Esophagus squamous epithelium (tissue), 5 donors: ENCODE measurements around the gene PARD3. TPM values are rescaled to one million over a fixed set of nuclear protein-coding genes. Genes with fewer than 3 reads are reported as not detected.

Experiments used
- DNase-seq: peaks from one replicate; lab custom pipeline; 2025; lab: John Stamatoyannopoulos, UW
- H3K27ac ChIP-seq, 4 donors: fragments of 200-600 bp; sonication (generic); one replicate each; pipeline ENCODE4 v1.5.1; 2016 to 2019; ENCODE audit warnings: mild to moderate bottlenecking in 1 of 4
- H3K27me3 ChIP-seq, 4 donors: fragments of 200-600 bp; sonication (generic); 1 replicate in 3 of 4; 2 replicates in 1 of 4; pipeline versions ENCODE4 v1.5.1 to v1.6.0; 2017 to 2021; ENCODE audit warnings: antibody characterized with exemption in 1 of 4
- H3K36me3 ChIP-seq, 3 donors: fragments of 200-600 bp; sonication (generic); one replicate each; pipeline ENCODE4 v1.5.1; 2016 to 2019
- H3K4me1 ChIP-seq, 3 donors: fragments of 200-600 bp; sonication (generic); one replicate each; pipeline ENCODE4 v1.5.1; 2017 to 2019
- H3K4me3 ChIP-seq, 4 donors: fragments of 200-600 bp; sonication (generic); 1 replicate in 3 of 4; 2 replicates in 1 of 4; pipeline ENCODE4 v1.5.1; 2016 to 2019; ENCODE audit warnings: mild to moderate bottlenecking in 2 of 4, moderate library complexity in 1 of 4
- H3K9me3 ChIP-seq, 3 donors: fragments of 200-600 bp; sonication (generic); one replicate each; pipeline ENCODE4 v1.5.1; 2016 to 2019
- CTCF ChIP-seq, 6 experiments: fragments of 450-650 bp in 4 of 6; fragments of 200-600 bp in 2 of 6; sonication (generic) in 2 of 6; IDR thresholded peaks; one replicate each; pipeline ENCODE4 v1.5.1; 2016 to 2019; ENCODE audit warnings: antibody characterized with exemption in 6 of 6, mild to moderate bottlenecking in 4 of 6, moderate library complexity in 4 of 6
- POLR2A ChIP-seq, 4 donors: fragments of 450-650 bp; IDR thresholded peaks; one replicate each; pipeline ENCODE4 v1.6.1; 2017; ENCODE audit warnings: antibody characterized with exemption in 4 of 4, mild to moderate bottlenecking in 4 of 4, moderate library complexity in 3 of 4
- WGBS, 2 donors: methylation state at CpG; one replicate each; pipeline ENCODE4 v1.1.5; 2018; 5-methylcytosine and 5-hydroxymethylcytosine counted together
- intact Hi-C: fragments of 100-400 bp; cut with DNase I; formaldehyde crosslinking; loops from one replicate; pipeline ENCODE4 v1.15.0; 2022
- total RNA-seq, 4 donors: library from RNA; depleted of rRNA; stranded (reverse); fragments of >200 nt; gene quantifications; one replicate each; pipeline ENCODE4 v1.1.0, GENCODE V29; 2016
- donor health status: DM: yes; HTN: yes; CAD: no.

Gene PARD3
- total RNA-seq, 4 donors from 2014 or later, result 57.3 to 114 (median 81.7) TPM

- 65 to 78% methylated on average over 4 of the region's 4 CpGs for WGBS, 2 donors
These were observed 643.1 kb downstream of the PARD3 start for GRCh38 chr10:34171957-34172527.

GRCh38 chr10:34169677-34170076, 645.4 kb downstream of the PARD3 start:
- WGBS, 2 donors, result 88 to 93% methylated on average over 3 of the region's 3 CpGs
- Histone ChIP-seq H3K4me3 (no peak overlapping the region), H3K4me1 (peaks cover 0 to 17% (median 0%) of the 10 kb centered on the region in 3 donors), H3K27me3 (no peaks in the 10 kb centered on the region), H3K27ac (no peak overlapping the region), H3K9me3 (no peaks in the 10 kb centered on the region), H3K36me3 (no peaks in the 10 kb centered on the region)
- intact Hi-C loops, result no loop called here
- DNase-seq, result no peak
- TF ChIP-seq POLR2A (IDR thresholded peaks at IDR 0.05) (no peak), CTCF (IDR thresholded peaks at IDR 0.05) (no peak)

More at GRCh38 chr10:34171957-34172527, 643.1 kb downstream of the PARD3 start:
- Histone ChIP-seq H3K4me1 (peaks cover 0 to 17% (median 0%) of the 10 kb centered on the region in 3 donors), H3K36me3 (no peaks in the 10 kb centered on the region), H3K27ac (no peak overlapping the region), H3K9me3 (no peaks in the 10 kb centered on the region), H3K4me3 (no peak overlapping the region), H3K27me3 (no peaks in the 10 kb centered on the region)
- no peak for DNase-seq
- TF ChIP-seq POLR2A (IDR thresholded peaks at IDR 0.05) (no peak), CTCF (IDR thresholded peaks at IDR 0.05) (no peak)
- intact Hi-C loops, result no loop called here

- intact Hi-C loops, result no loop called here
- WGBS, 2 donors, result 58 to 63% methylated on average over 3 of the region's 3 CpGs
- TF ChIP-seq POLR2A (IDR thresholded peaks at IDR 0.05) (no peak), CTCF (IDR thresholded peaks at IDR 0.05) (no peak)
- no peaks in the 10 kb centered on the region for H3K9me3 ChIP-seq
- no peaks in the 10 kb centered on the region for H3K36me3 ChIP-seq
- no peak overlapping the region for H3K27ac ChIP-seq
- H3K27me3 ChIP-seq, result no peaks in the 10 kb centered on the region
- H3K4me1 ChIP-seq, result peaks cover 0 to 17% (median 0%) of the 10 kb centered on the region in 3 donors
- H3K4me3 ChIP-seq, result no peak overlapping the region
- no peak for DNase-seq
These were observed 646.0 kb downstream of the PARD3 start for GRCh38 chr10:34169131-34169530.

GRCh38 chr10:34168439-34168838, 646.7 kb downstream of the PARD3 start:
- TF ChIP-seq POLR2A (IDR thresholded peaks at IDR 0.05) (no peak), CTCF (IDR thresholded peaks at IDR 0.05) (no peak)
- H3K27me3 ChIP-seq, result no peaks in the 10 kb centered on the region
- H3K36me3 ChIP-seq, result no peaks in the 10 kb centered on the region
- no peak overlapping the region for H3K27ac ChIP-seq
- DNase-seq, result no peak
- intact Hi-C loops, result no loop called here
- no peaks in the 10 kb centered on the region for H3K9me3 ChIP-seq
- H3K4me3 ChIP-seq, result no peak overlapping the region
- WGBS, 2 donors, result 17 to 31% methylated on average over 4 of the region's 4 CpGs
- H3K4me1 ChIP-seq, result peaks cover 0 to 17% (median 0%) of the 10 kb centered on the region in 3 donors

- Histone ChIP-seq H3K4me1 (peaks cover 0 to 17% (median 0%) of the 10 kb centered on the region in 3 donors), H3K36me3 (no peaks in the 10 kb centered on the region), H3K9me3 (no peaks in the 10 kb centered on the region), H3K27ac (no peak overlapping the region), H3K27me3 (no peaks in the 10 kb centered on the region), H3K4me3 (no peak overlapping the region)
- WGBS, 2 donors, result 90 to 93% methylated on average over 6 of the region's 6 CpGs
- TF ChIP-seq POLR2A (IDR thresholded peaks at IDR 0.05) (no peak), CTCF (IDR thresholded peaks at IDR 0.05) (no peak)
- DNase-seq, result no peak
- intact Hi-C loops, result no loop called here
These were observed 648.3 kb downstream of the PARD3 start for GRCh38 chr10:34166823-34167222.
